ENCODE data around the gene MTHFD2L.

MTHFD2L gene

DNA sequence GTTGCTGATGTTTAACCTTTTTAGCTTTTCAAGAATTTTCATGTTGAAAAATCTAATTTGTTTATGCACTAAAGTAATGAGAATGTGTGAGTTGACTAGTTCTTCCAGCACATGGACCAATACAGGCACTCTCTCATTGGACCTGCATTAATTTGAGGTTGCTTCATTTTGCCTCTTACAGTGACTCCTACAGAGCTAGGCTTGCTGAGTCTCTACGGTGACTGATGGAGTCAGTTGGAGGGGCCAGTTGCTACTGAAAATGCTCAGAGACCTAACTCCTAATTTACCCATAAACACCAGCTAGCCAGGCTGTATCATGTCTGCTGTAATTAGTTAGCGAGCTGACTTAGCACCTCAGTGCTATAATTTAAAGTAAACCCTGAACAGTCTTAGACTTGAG lies 10.9 kb downstream of the MTHFD2L start:
- Histone ChIP-seq H3K4me2 (ENCODE audit: low read length) (no peak overlapping the region), H3K79me1 (ENCODE audit: low read length) (peaks cover 2% of the 10 kb centered on the region), H3K79me2 (ENCODE audit: control insufficient read depth, insufficient read depth, low read length) (no peaks in the 10 kb centered on the region), H2BK120ac (ENCODE audit: low read depth, low read length) (no peak overlapping the region), H3K56ac (ENCODE audit: low read length) (no peak overlapping the region), H3K4me3 (ENCODE audit: low read length) (no peak overlapping the region), H3K9ac (ENCODE audit: low read length) (no peak overlapping the region), H2BK5ac (ENCODE audit: low read length) (no peak overlapping the region), H4K5ac (ENCODE audit: low read length) (no peak overlapping the region), H2AK5ac (ENCODE audit: low read length) (no peak overlapping the region), H2BK15ac (replicated peaks; ENCODE audit: low read depth) (no peak overlapping the region), H3K4me1 (ENCODE audit: control insufficient read depth, low read depth, low read length) (no peaks in the 10 kb centered on the region), H3K23ac (ENCODE audit: low read length) (no peak overlapping the region), H3K27ac (ENCODE audit: low read depth, low read length) (no peak overlapping the region), H3K27me3 (ENCODE audit: insufficient read depth, low read length, poor library complexity) (no peaks in the 10 kb centered on the region), H3K18ac (ENCODE audit: low read length) (no peak overlapping the region), H4K8ac (ENCODE audit: low read depth, low read length) (no peak overlapping the region), H3K4ac (ENCODE audit: low read depth, low read length) (no peak overlapping the region), H3K36me3 (ENCODE audit: control insufficient read depth, insufficient read depth, low read length) (no peaks in the 10 kb centered on the region)
- no CpG with 5 or more reads among the region's 2 CpGs for WGBS (ENCODE audit: extremely low coverage, insufficient coverage, low lambda C conversion rate)
- DNase-seq = no peak

GRCh38 chr4:74173321-74173720 lies 15.4 kb downstream of the MTHFD2L start:
- H3K36me3 ChIP-seq (ENCODE audit: control insufficient read depth, insufficient read depth, low read length) = no peaks in the 10 kb centered on the region
- no peak overlapping the region for H3K4me3 ChIP-seq (ENCODE audit: low read length)
- H3K18ac ChIP-seq (ENCODE audit: low read length) = no peak overlapping the region
- H3K4me2 ChIP-seq (ENCODE audit: low read length) = no peak overlapping the region
- no peak overlapping the region for H3K23ac ChIP-seq (ENCODE audit: low read length)
- no peak overlapping the region for H3K27ac ChIP-seq (ENCODE audit: low read depth, low read length)
- no peak for DNase-seq
- H3K27me3 ChIP-seq (ENCODE audit: insufficient read depth, low read length, poor library complexity) = no peaks in the 10 kb centered on the region
- no CpG with 5 or more reads among the region's 5 CpGs for WGBS (ENCODE audit: extremely low coverage, insufficient coverage, low lambda C conversion rate)
- no peak overlapping the region for H3K4ac ChIP-seq (ENCODE audit: low read depth, low read length)
- H3K56ac ChIP-seq (ENCODE audit: low read length) = no peak overlapping the region
- H2BK120ac ChIP-seq (ENCODE audit: low read depth, low read length) = no peak overlapping the region
- H2BK5ac ChIP-seq (ENCODE audit: low read length) = no peak overlapping the region
- H2BK15ac ChIP-seq (replicated peaks; ENCODE audit: low read depth) = no peak overlapping the region
- H3K4me1 ChIP-seq (ENCODE audit: control insufficient read depth, low read depth, low read length) = no peaks in the 10 kb centered on the region
- H2AK5ac ChIP-seq (ENCODE audit: low read length) = no peak overlapping the region
- H3K79me2 ChIP-seq (ENCODE audit: control insufficient read depth, insufficient read depth, low read length) = no peaks in the 10 kb centered on the region
- no peak overlapping the region for H3K9ac ChIP-seq (ENCODE audit: low read length)
- no peaks in the 10 kb centered on the region for H3K79me1 ChIP-seq (ENCODE audit: low read length)
- no peak overlapping the region for H4K8ac ChIP-seq (ENCODE audit: low read depth, low read length)
- no peak overlapping the region for H4K5ac ChIP-seq (ENCODE audit: low read length)

DNA sequence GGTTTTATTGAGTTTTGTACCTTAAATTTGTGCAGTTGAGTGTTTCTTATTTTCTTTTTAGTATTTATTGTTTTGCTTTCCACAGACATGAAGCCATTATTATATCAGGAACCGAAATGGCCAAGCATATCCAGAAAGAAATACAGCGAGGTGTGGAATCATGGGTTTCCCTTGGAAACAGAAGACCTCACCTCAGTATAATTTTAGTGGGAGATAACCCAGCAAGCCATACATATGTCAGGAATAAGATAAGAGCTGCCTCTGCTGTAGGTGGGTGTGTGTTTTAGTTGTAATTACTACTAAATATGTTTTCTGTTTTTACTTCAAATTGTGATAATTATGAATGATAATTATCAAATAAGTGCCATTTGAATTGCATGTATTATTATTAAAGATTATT lies 16.5 kb downstream of the MTHFD2L start:
- H3K79me2 ChIP-seq (ENCODE audit: control insufficient read depth, insufficient read depth, low read length) = no peaks in the 10 kb centered on the region
- no peak overlapping the region for H3K23ac ChIP-seq (ENCODE audit: low read length)
- no peak overlapping the region for H2BK120ac ChIP-seq (ENCODE audit: low read depth, low read length)
- H3K27me3 ChIP-seq (ENCODE audit: insufficient read depth, low read length, poor library complexity) = no peaks in the 10 kb centered on the region
- no peak overlapping the region for H3K9ac ChIP-seq (ENCODE audit: low read length)
- H4K5ac ChIP-seq (ENCODE audit: low read length) = no peak overlapping the region
- H3K4ac ChIP-seq (ENCODE audit: low read depth, low read length) = no peak overlapping the region
- no peaks in the 10 kb centered on the region for H3K4me1 ChIP-seq (ENCODE audit: control insufficient read depth, low read depth, low read length)
- no peak overlapping the region for H3K4me2 ChIP-seq (ENCODE audit: low read length)
- H2AK5ac ChIP-seq (ENCODE audit: low read length) = no peak overlapping the region
- H3K56ac ChIP-seq (ENCODE audit: low read length) = no peak overlapping the region
- H3K79me1 ChIP-seq (ENCODE audit: low read length) = no peaks in the 10 kb centered on the region
- H3K36me3 ChIP-seq (ENCODE audit: control insufficient read depth, insufficient read depth, low read length) = no peaks in the 10 kb centered on the region
- H4K8ac ChIP-seq (ENCODE audit: low read depth, low read length) = no peak overlapping the region
- WGBS (ENCODE audit: extremely low coverage, insufficient coverage, low lambda C conversion rate) = no CpG with 5 or more reads among the region's 2 CpGs
- no peak overlapping the region for H3K4me3 ChIP-seq (ENCODE audit: low read length)
- no peak overlapping the region for H2BK15ac ChIP-seq (replicated peaks; ENCODE audit: low read depth)
- H3K27ac ChIP-seq (ENCODE audit: low read depth, low read length) = no peak overlapping the region
- no peak overlapping the region for H2BK5ac ChIP-seq (ENCODE audit: low read length)
- DNase-seq = no peak
- H3K18ac ChIP-seq (ENCODE audit: low read length) = no peak overlapping the region

DNA sequence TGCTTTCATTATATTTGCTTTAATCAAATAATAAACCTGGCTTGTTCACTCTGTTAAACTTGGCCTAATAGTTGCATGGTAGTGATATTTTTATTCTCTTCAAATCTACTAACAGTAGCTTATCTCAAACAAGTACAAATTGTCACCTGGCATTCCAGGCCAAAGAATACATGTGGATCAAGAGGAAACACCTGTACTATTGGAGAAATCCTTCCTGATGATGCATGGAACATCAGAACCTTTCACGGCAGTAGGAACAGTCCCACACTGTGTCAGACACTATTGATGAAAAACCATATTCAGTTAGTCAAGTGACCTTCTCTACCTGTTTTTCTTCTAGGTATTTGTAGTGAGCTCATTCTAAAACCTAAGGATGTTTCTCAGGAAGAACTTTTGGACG lies 17.0 kb downstream of the MTHFD2L start:
- no peak overlapping the region for H3K56ac ChIP-seq (ENCODE audit: low read length)
- H3K4ac ChIP-seq (ENCODE audit: low read depth, low read length) = no peak overlapping the region
- H3K18ac ChIP-seq (ENCODE audit: low read length) = no peak overlapping the region
- no peak overlapping the region for H2BK120ac ChIP-seq (ENCODE audit: low read depth, low read length)
- no peaks in the 10 kb centered on the region for H3K79me1 ChIP-seq (ENCODE audit: low read length)
- no peak for DNase-seq
- H3K27me3 ChIP-seq (ENCODE audit: insufficient read depth, low read length, poor library complexity) = no peaks in the 10 kb centered on the region
- H3K36me3 ChIP-seq (ENCODE audit: control insufficient read depth, insufficient read depth, low read length) = no peaks in the 10 kb centered on the region
- no CpG with 5 or more reads among the region's 2 CpGs for WGBS (ENCODE audit: extremely low coverage, insufficient coverage, low lambda C conversion rate)
- no peak overlapping the region for H2AK5ac ChIP-seq (ENCODE audit: low read length)
- no peaks in the 10 kb centered on the region for H3K79me2 ChIP-seq (ENCODE audit: control insufficient read depth, insufficient read depth, low read length)
- H3K4me1 ChIP-seq (ENCODE audit: control insufficient read depth, low read depth, low read length) = no peaks in the 10 kb centered on the region
- no peak overlapping the region for H2BK15ac ChIP-seq (replicated peaks; ENCODE audit: low read depth)
- no peak overlapping the region for H3K23ac ChIP-seq (ENCODE audit: low read length)
- H4K5ac ChIP-seq (ENCODE audit: low read length) = no peak overlapping the region
- H3K4me3 ChIP-seq (ENCODE audit: low read length) = no peak overlapping the region
- H3K9ac ChIP-seq (ENCODE audit: low read length) = no peak overlapping the region
- no peak overlapping the region for H4K8ac ChIP-seq (ENCODE audit: low read depth, low read length)
- no peak overlapping the region for H3K4me2 ChIP-seq (ENCODE audit: low read length)
- no peak overlapping the region for H2BK5ac ChIP-seq (ENCODE audit: low read length)
- H3K27ac ChIP-seq (ENCODE audit: low read depth, low read length) = no peak overlapping the region

GRCh38 chr4:74175379-74175778 lies 17.5 kb downstream of the MTHFD2L start:
- Histone ChIP-seq H2BK5ac (ENCODE audit: low read length) (no peak overlapping the region), H3K4me2 (ENCODE audit: low read length) (no peak overlapping the region), H3K23ac (ENCODE audit: low read length) (no peak overlapping the region), H3K79me1 (ENCODE audit: low read length) (no peaks in the 10 kb centered on the region), H4K5ac (ENCODE audit: low read length) (no peak overlapping the region), H3K79me2 (ENCODE audit: control insufficient read depth, insufficient read depth, low read length) (no peaks in the 10 kb centered on the region), H3K56ac (ENCODE audit: low read length) (no peak overlapping the region), H3K4ac (ENCODE audit: low read depth, low read length) (no peak overlapping the region), H3K27ac (ENCODE audit: low read depth, low read length) (no peak overlapping the region), H3K36me3 (ENCODE audit: control insufficient read depth, insufficient read depth, low read length) (no peaks in the 10 kb centered on the region), H3K4me3 (ENCODE audit: low read length) (no peak overlapping the region), H3K27me3 (ENCODE audit: insufficient read depth, low read length, poor library complexity) (no peaks in the 10 kb centered on the region), H2AK5ac (ENCODE audit: low read length) (no peak overlapping the region), H2BK15ac (replicated peaks; ENCODE audit: low read depth) (no peak overlapping the region), H4K8ac (ENCODE audit: low read depth, low read length) (no peak overlapping the region), H3K4me1 (ENCODE audit: control insufficient read depth, low read depth, low read length) (no peaks in the 10 kb centered on the region), H3K18ac (ENCODE audit: low read length) (no peak overlapping the region), H3K9ac (ENCODE audit: low read length) (no peak overlapping the region), H2BK120ac (ENCODE audit: low read depth, low read length) (no peak overlapping the region)
- DNase-seq = no peak
- no CpG with 5 or more reads among the region's 1 CpG for WGBS (ENCODE audit: extremely low coverage, insufficient coverage, low lambda C conversion rate)

- H2BK5ac ChIP-seq (ENCODE audit: low read length) = no peak overlapping the region
- no peak overlapping the region for H3K4ac ChIP-seq (ENCODE audit: low read depth, low read length)
- no peak for DNase-seq
- H2BK15ac ChIP-seq (replicated peaks; ENCODE audit: low read depth) = no peak overlapping the region
- no peak overlapping the region for H3K18ac ChIP-seq (ENCODE audit: low read length)
- H3K23ac ChIP-seq (ENCODE audit: low read length) = no peak overlapping the region
- no peak overlapping the region for H2BK120ac ChIP-seq (ENCODE audit: low read depth, low read length)
- H2AK5ac ChIP-seq (ENCODE audit: low read length) = no peak overlapping the region
- H4K5ac ChIP-seq (ENCODE audit: low read length) = no peak overlapping the region
- H3K36me3 ChIP-seq (ENCODE audit: control insufficient read depth, insufficient read depth, low read length) = no peaks in the 10 kb centered on the region
- no peak overlapping the region for H3K27ac ChIP-seq (ENCODE audit: low read depth, low read length)
- no peaks in the 10 kb centered on the region for H3K79me2 ChIP-seq (ENCODE audit: control insufficient read depth, insufficient read depth, low read length)
- no CpG with 5 or more reads among the region's 3 CpGs for WGBS (ENCODE audit: extremely low coverage, insufficient coverage, low lambda C conversion rate)
- no peak overlapping the region for H3K9ac ChIP-seq (ENCODE audit: low read length)
- H3K4me1 ChIP-seq (ENCODE audit: control insufficient read depth, low read depth, low read length) = no peaks in the 10 kb centered on the region
- H4K8ac ChIP-seq (ENCODE audit: low read depth, low read length) = no peak overlapping the region
- H3K79me1 ChIP-seq (ENCODE audit: low read length) = no peaks in the 10 kb centered on the region
- no peak overlapping the region for H3K56ac ChIP-seq (ENCODE audit: low read length)
- H3K4me2 ChIP-seq (ENCODE audit: low read length) = no peak overlapping the region
- H3K27me3 ChIP-seq (ENCODE audit: insufficient read depth, low read length, poor library complexity) = no peaks in the 10 kb centered on the region
- no peak overlapping the region for H3K4me3 ChIP-seq (ENCODE audit: low read length)
Measured at GRCh38 chr4:74178798-74179197, 20.9 kb downstream of the MTHFD2L start.
